Stimulated activated CD8-positive, alpha-beta memory T cell treated with anti-CD3 and anti-CD28 coated beads, Interleukin-7, amount 100 ng/mL, for 24 hours (primary cell): Measurements from ENCODE around the gene CSK.

Experiments used
- DNase-seq: peaks from one replicate; pipeline ENCODE4 v3.0.0-alpha.2; 2020; ENCODE audit warnings: low read depth

The CSK gene

DNA sequence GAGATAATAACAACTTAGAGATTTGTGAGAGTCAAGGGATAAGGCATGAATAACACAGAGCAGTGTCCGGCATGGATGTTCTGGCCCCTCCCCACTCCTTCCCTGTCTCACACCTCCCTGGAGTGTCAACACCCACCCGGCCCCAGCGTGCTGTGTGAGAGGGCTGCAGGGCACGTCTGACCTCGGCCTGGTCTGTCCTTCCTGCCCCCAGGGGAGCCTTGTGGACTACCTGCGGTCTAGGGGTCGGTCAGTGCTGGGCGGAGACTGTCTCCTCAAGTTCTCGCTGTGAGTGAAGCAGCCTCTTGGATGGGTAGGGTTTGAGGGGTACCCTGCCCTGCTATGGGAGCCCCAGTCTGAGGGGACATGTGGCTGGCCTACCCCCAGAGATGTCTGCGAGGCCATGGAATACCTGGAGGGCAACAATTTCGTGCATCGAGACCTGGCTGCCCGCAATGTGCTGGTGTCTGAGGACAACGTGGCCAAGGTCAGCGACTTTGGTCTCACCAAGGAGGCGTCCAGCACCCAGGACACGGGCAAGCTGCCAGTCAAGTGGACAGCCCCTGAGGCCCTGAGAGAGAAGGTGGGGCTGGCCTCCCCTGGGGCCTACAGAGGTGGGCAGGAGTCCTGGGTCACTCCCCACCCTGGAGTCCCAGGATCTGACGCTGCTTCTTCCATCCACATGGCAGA, 19.6 kb downstream of the CSK start:
- no peak for DNase-seq

DNA sequence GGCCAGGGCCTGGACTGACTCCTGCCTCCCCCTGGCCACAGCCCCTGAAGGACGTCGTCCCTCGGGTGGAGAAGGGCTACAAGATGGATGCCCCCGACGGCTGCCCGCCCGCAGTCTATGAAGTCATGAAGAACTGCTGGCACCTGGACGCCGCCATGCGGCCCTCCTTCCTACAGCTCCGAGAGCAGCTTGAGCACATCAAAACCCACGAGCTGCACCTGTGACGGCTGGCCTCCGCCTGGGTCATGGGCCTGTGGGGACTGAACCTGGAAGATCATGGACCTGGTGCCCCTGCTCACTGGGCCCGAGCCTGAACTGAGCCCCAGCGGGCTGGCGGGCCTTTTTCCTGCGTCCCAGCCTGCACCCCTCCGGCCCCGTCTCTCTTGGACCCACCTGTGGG, 20.4 kb downstream of the CSK start:
- no peak for DNase-seq

DNA sequence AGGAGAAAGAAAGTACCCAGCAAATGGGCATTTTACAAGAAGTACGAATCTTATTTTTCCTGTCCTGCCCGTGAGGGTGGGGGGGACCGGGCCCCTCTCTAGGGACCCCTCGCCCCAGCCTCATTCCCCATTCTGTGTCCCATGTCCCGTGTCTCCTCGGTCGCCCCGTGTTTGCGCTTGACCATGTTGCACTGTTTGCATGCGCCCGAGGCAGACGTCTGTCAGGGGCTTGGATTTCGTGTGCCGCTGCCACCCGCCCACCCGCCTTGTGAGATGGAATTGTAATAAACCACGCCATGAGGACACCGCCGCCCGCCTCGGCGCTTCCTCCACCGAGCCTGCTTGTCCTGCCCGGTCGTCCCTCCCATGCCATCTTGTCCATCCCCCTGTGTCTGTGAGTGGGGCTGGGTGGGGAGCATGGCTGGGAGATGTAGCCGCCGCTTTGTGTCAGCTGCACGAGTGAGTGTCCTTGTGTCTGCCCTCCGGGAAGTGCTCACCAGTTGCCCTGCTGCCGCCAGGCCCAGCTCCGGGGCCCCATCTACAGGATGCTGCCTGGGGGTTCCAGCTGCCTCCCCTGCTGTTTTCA, 21.1 kb downstream of the CSK start:
- DNase-seq: no peak

DNA sequence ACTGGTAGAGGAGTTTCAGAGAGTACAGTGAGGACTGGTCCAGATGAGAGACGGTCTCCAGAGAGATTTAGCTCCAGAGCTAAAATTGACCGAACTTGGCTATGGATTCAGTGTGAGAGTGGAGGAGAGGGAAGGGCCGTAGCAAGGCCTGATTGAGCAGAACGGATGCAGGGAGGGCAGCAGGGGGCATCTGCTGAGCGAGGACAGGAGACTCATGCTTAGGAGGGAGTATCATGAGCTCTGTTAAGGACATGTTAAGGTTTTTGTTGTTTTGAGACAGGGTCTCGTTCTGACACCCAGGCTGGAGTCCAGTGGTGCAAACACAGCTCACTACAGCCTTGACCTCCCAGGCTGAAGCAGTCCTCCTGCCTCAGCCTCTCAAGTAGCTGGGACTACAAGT, 23.1 kb downstream of the CSK start:
- DNase-seq: no peak

DNA sequence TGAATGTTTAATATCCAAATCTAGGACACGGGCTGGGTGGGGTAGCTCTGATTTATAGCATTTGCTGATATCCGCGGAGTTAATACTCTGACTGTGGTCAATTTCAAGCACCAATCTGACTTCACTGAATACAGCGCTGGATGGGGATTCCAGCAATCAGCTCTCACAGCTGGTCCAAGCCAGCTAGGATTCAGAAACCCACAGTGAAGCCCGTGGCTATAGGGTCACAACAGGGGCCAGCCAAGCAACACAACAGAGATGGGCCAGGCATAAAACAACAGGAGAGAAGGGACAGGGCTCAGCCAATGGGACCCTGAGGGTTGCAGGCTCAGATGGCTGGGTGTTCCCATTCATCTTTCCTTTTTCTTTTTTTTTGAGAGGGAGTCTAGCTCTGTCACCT, 25.4 kb downstream of the CSK start:
- DNase-seq: no peak

DNA sequence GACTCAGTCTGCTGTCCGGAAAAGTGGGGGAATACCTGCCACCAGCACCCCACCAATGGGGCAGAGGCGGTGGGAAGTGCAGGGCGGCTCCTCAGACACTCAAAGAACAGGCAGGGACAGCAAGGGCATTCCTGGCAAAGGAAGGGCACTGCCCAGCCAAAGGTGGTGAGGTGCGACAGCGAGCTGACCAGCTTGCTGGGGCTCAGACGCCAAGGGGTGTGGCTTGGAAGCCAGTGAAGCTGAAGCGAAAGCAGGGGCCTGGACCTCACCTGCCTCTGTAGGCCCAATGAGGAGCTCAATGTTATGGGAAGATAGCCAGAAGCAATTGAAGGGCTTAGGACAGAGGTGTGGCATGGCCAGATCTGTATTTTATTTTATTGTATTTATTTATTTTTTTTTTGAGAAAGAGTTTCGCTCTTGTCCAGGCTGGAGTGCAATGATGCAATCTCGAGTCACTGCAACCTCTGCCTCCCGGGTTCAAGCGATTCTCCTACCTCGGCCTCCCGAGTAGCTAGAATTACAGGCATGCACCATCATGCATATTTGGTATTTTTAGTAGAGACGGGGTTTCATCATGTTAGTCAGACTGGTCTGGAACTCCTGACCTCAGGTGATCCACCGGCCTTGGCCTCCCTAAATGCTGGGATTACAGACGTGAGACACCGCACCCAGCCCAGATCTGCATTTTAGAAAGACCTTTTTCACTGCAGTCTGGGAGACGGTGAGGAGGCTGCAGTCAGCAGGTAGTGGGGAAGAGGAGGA, 26.4 kb downstream of the CSK start:
- DNase-seq: no peak

DNA sequence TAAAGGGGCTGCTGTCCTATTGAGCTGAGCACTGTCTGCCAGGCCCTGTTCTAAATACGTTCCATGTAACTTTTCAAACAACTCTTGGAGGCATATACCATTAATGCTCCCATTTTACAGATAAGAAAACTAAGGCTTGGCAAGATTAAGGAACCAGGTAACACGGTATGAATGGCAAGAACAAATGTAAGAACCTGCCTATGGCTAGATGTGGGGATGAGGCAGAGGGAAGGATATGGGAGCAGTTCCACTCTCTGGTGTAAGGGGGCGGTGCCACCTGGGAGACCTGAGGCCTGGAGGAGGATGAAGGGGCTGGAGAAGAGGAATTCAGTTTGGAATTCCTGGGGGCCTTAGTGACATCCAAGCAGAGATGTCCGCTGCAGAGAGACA, 27.0 kb downstream of the CSK start:
- no peak for DNase-seq

DNA sequence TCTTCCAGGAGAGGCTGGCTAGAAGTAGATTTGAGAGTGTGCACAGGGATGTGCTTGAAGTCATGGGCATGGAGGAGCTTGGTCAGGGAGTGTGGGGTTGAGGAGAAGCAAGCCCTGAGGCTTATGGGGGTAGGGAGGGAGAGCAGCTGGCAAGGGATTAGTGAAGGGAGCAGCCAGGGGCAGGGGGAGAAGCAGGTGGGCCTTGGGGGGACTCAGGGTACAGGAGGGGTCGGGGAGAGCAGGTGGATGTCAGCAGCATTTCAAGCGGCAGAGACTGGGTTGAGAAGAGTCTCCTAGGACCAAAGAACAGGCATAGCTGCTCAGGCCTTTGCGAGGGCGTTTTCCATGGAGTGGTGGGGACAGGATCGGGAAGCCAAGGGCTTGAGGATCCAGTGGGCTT, 27.4 kb downstream of the CSK start:
- no peak for DNase-seq

DNA sequence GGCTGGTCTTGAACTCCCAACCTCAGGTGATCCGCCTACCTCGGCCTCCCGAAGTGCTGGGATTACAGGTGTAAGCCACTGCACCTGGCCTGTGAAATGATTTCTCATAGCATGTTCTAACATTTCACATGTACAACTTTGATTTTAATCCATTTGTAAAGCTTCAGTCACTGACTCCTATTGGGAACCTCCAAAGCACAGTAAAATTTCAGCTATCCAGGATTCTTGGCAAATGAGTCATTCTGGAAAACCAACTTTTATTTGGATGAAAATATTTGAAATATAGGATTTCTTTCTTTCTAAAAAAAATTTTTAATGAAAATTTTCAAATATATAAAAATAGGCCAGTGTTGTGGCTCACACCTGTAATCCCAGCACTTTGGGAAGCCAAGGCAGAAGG, 28.1 kb downstream of the CSK start:
- DNase-seq: no peak

DNA sequence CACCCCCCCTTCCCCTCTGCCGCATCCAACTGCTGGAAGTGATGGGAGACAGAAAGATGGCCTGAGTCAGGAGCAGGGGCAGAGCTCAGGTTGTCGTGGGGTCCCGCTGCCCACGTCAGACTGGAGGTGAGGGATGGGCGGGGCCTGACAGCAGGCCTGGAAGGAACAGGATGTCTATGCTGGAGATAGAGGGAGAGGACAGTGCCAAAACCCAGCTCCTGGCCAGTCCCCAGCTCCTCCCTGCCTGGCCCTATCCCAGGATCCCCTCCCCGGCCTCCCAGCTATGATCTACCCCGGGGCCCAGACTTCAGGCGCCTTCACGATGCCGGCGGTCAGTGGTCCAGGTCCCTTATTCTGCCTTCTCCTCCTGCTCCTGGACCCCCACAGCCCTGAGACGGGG, 30.7 kb downstream of the CSK start, which contains the start of gene LMAN1L:
Gene LMAN1L (plus strand): TSS at position 303 of the 400 bp plus-strand sequence. CDS start 20 bp downstream, at position 323.
- DNase-seq: no peak

DNA sequence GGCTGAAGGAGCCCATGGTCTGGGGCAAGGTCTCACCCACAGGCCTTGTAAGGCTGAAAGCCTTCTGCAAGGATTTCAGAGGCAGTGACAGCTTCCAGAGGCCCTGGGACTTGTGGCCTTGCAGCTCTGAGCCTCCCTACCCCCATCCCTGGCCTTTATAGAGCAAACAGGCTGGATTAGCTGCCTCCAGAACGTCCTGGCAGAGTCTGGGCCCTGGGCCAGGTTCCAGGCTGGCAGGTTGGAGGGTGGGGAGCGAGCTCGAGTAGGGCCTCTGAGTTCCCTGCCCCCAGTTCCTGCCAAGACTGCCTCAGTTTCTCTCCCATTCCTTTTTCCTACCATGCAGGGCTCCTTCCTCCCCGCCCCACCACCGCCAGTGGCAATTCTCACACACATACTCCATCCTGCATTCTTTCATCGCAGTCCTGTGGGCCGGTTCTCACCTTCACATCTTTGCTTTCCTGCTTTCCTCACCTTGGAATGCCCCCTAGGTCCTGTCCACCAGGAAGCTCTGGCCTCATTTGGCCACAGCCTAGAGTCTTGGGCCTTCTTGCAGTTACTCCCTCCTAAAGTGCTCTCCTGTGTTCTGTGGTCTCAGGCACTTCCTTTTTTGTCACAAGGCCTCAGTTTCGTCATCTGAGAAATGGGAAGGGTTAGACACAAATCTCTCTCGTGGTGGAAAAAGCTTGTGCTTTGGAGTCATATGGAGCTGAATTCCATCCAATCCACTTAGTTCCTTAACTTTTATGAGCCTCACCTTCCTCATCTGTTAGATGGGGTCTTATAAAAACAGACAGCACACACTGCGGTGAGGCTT, 33.4 kb downstream of the CSK start:
- no peak for DNase-seq

DNA sequence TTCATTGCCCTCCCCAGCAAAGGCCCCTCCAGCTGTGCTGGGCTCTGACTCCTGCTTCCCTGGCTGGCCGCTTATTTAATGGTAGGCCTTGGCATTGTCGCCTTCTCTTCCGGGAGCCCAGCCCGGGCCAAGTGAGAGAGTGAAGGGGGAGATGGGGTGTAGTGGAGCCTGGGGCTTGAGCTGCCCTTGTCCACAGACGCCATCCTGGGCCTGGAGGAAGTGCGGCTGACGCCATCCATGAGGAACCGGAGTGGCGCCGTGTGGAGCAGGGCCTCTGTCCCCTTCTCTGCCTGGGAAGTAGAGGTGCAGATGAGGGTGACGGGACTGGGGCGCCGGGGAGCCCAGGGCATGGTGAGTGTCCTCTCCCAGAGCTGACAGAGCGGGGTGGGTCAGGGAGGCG, 34.1 kb downstream of the CSK start:
- no peak for DNase-seq

DNA sequence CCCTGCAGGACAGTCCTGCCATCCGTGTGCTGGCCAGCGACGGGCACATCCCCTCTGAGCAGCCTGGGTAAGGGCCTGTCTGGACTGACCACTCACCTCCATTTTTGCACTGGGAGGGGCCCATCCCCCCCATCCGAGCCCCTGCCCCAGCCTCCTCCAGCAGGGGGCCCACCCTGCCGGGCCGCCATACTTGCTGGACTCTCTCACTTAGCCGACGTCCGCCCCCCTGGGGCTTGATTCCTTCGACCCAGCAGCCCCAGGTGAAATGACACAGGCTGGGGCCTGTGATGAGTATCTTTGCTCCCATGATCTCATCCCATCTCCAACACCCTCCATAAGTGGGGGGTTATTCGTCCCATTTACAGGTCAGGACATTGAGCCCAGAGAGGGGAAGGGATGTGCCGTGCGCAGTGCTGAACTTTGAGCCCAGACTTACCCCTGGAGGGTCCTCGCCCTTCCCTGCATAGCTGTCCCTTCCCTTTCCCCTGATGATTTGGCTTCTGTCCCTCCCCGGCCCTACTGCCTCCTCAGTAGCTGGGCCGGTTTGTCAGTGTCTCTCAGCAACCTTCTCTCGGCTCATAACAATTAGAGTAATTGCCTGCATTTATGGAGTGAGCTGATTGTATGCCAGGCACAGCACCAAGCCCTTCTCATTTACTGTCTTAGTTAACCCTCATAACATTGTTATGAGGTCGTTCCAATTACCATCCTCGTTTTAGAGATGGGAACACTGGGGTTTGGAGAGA, 34.9 kb downstream of the CSK start:
- DNase-seq: no peak

DNA sequence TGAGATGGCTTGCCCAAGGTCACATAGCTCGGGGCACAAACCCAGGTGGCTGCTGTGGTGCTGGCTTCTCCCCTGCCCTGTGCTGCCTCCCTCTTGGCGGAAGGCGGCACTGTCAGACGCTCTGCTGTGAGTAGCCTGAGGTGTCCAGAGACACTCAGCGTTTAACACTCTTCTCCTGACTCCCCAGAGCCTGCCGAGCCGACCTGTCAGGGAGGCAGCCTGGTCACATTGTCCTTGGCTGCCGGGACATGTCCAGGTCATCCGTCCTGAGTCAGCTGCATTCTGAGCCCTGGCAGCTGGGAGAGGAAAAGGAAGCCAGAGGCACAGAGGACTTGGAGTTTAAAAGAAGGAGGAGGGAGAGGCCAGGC, 35.5 kb downstream of the CSK start:
- no peak for DNase-seq

DNA sequence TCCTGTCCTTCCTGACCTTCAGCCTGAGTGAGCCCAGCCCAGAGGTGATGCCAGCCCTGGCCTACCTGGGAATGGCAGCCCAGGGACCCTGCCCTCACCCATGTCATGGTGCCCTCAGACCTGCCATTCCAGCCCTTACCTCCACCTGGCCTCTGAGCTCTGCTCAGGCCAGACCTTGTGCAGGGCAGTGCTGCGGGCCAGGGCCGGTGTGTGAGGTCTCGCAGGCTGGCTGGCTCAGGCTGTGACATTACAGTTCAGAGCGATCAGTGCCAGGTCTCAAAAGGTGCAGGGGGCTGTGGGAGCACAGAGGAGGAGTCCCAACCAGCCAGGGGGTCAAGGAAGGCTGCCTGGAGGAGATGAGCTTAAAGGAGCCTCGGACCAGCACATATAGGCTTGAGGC, 38.2 kb downstream of the CSK start:
- DNase-seq: no peak

DNA sequence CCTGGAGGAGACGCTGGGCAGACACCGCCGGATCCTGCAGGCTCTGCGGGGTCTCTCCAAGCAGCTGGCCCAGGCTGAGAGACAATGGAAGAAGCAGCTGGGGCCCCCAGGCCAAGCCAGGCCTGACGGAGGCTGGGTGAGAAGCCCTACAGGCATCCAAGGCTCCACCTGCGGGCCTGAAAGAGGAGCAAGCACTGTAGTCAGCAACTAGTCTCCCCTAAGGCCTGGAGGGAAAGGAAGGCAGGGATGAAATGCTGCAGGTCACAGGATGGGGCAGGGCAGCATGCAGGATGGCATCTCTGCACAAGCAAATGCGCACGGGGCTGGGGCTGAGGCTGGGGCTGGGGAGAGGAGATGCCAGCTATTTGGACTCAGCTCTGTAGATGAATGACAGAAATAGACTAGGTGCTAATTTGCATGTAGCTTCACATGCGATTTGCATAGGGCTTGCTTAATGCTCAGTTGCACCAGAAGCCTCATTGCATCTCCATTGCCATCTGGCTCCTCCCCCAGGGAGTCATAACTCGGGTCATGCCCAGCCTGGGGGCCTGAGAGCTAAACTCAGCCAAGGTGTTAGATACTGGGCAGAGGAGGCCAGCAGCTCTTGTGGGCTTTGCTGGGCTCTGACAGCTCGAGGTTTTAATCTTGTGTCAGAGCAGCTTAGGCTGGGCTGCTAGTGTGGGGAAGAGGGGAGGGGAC, 39.4 kb downstream of the CSK start:
- no peak for DNase-seq

DNA sequence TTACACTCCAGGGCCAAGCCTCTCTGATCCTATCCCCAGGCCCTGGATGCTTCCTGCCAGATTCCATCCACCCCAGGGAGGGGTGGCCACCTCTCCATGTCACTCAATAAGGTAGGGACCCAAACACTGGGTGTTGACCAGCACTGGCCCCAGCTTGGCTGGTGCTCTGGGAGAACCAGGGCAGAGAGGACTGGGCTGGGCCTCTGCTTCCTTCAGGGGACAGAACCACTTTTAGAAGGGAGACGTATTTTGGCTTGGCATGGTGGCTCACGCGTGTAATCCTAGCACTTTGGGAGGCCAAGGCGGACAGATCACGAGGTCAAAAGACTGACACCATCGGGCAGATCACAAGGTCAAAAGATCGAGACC, 39.9 kb downstream of the CSK start:
- no peak for DNase-seq

DNA sequence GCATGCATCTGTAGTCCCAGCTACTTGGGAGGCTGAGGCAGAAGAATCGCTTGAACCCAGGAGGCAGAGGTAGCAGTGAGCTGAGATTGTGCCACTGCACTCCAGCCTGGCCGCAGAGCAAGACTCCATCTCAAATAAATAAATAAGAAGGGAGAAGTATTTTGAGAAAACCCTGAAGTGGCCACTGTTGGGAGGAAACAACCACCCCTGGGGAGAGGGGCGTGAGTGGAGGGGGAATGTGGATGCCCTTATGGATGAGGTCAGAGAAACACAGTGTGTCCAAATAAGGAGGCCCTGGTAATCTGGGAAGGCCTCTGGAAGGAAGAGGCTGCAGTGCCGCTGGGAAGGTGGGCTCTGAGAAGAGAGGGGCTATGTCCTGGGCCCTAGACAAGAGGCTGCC, 40.4 kb downstream of the CSK start:
- DNase-seq: no peak

DNA sequence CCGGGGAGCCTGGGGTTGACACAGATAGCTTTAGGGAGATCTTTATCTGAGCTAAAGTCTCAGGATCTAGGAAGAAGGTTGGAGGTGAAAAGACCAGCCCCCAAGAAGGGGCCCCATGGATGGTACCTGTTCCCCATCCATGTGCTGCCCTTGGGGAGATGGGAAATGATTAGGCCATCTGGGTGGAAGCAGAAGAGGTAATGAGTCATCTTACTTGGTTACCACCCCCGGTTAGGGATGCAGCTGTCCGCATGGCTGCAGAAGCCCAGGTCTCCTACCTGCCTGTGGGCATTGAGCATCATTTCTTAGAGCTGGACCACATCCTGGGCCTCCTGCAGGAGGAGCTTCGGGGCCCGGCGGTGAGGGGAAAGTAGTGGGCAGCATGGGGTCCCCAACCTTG, 41.4 kb downstream of the CSK start:
- DNase-seq: no peak

DNA sequence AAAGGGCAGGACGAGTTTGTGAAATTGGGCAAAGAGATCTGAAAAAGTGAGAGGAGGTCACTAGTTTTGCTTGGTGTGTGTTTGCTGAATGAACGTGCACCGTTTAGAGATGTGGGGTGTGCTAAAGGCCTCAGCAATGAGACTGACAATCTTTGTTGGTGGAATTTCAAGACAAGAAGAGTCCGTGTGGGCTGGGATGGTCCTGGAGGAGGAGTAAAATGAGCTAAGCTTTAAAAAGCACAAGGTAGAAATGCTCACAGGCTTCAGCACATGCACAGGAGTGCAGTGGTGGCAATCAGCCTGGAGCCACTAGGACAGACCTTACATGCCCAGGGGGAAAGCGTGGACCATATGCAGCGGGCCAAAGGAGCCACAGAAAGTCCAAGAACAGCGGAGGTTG, 43.1 kb downstream of the CSK start:
- DNase-seq: no peak

DNA sequence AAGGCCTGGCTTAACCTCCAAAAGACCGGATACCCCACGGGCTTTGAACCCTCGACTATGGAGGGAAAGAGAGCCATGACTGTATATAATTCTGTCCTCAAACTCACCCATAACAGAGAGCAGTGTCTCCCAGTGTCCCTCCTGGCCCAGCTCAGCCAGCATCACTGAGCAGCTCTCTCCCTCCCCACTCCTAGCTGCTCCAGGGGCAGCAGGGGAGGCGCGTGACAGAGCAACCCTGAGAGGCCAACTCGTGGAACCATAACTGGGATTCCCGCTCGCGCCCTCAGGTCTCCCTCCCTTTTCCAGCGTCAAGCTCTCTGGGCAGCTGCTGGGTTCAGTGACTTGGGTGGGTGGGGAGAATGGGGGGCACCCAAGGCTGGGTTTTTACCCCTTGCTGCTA, 44.0 kb downstream of the CSK start:
- DNase-seq: no peak
